ENCODE measurements around the gene GRIN1.

- TF ChIP-seq POLR2AphosphoS5 (IDR thresholded peaks at IDR 0.05; ENCODE audit: borderline replicate concordance, low read depth, low read length) (no peak), EZH2 (IDR thresholded peaks at IDR 0.05) (no peak), FOXP2 (optimal IDR thresholded peaks at IDR 0.05; ENCODE audit: control extremely low read depth, extremely low read length, insufficient read depth) (no peak)
These were observed 3.3 kb downstream of the GRIN1 start for GRCh38 chr9:137141976-137142936.
